ENCODE data around the gene GLCCI1.

The GLCCI1 gene

GRCh38 chr7:7964250-7964649, 4.3 kb upstream of the GLCCI1 start:
- no peak for DNase-seq

- no peak for DNase-seq
Observed at GRCh38 chr7:7964691-7965090, 3.9 kb upstream of the GLCCI1 start.

DNA sequence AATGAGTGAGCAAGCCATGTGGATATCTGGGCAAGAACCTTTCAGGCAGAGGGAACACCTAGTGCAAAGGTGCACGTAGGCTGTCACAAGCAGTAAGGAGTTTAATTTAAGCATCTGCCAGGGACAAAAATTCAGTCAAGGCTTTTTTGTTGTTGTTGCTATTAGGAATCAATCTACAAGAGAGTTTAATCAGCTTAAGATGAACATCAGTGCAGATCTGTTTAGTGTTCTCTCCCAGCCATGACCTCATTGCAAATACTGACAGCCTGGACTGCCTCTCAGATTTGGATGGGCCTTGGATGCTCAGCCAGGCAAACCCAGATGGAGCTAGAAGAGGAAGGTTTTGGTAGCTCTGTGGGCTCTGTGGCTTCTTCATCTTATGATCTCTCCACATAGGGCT, 3.3 kb upstream of the GLCCI1 start:
- no peak for DNase-seq

- DNase-seq: no peak
Observed at GRCh38 chr7:7966141-7966734, 2.4 kb upstream of the GLCCI1 start.

- DNase-seq: no peak
Observed at GRCh38 chr7:7967886-7968543, 581 bp upstream of the GLCCI1 start.

DNA sequence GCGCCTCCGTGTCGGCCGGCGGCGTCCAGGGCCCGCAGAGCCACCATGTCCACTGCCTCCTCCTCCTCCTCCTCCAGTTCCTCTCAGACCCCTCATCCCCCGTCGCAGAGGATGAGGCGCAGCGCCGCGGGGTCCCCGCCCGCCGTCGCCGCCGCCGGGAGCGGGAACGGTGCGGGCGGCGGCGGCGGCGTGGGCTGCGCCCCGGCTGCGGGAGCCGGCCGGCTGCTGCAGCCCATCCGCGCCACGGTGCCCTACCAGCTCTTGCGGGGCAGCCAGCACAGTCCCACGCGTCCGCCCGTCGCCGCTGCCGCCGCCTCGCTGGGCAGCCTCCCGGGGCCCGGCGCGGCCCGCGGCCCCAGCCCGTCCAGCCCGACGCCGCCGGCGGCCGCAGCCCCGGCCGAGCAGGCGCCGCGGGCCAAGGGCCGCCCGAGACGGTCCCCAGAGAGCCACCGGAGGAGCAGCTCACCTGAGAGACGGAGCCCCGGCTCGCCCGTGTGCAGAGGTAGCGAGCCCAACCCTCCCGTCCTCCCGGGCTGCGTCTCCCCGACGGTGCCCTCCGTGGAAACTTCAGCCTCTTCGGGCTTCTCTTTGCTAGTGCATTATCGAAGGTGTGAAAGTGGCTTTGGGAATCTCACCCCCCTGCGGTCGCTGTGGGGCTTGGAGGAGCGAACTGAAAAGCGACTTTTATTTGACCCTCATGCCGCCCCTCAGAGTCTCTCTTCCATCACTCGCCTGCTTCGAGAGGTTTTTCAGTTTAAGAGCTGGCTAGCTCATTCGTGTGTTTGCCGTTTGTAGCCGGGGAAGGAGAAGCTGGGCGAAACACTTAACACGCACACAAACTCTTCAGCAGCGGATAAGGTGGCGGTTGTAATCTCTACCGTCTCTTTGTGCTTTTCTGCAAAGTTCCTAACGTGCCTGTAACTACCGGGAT, 975 bp downstream of the GLCCI1 start:
- DNase-seq: peak; percentile 86

GRCh38 chr7:7970237-7970530, 1.6 kb downstream of the GLCCI1 start:
- DNase-seq: peak; percentile 86

GRCh38 chr7:7970531-7971307, 2.1 kb downstream of the GLCCI1 start:
- peak; percentile 55 for DNase-seq

- no peak for DNase-seq
Observed at GRCh38 chr7:7971308-7972040, 2.9 kb downstream of the GLCCI1 start.

DNA sequence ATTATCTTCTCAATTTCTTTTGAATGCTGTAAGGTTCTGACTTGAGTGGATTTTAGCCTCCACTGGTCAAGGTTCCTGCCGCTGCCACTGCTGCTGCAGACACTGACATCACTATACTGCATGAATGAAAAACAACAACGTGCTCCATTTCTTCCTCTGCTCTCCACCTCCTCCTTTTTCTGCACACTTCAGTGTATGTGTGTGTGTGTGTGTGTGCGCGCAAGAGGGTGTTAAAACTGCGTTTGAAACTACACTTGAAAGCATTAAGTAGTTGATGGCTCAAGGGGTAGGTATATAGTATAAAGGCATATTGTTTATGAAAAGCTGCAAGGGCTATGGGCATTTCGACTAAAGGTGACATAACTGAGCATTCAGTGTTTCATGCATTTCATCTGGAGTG, 3.5 kb downstream of the GLCCI1 start:
- peak; percentile 51 for DNase-seq

DNA sequence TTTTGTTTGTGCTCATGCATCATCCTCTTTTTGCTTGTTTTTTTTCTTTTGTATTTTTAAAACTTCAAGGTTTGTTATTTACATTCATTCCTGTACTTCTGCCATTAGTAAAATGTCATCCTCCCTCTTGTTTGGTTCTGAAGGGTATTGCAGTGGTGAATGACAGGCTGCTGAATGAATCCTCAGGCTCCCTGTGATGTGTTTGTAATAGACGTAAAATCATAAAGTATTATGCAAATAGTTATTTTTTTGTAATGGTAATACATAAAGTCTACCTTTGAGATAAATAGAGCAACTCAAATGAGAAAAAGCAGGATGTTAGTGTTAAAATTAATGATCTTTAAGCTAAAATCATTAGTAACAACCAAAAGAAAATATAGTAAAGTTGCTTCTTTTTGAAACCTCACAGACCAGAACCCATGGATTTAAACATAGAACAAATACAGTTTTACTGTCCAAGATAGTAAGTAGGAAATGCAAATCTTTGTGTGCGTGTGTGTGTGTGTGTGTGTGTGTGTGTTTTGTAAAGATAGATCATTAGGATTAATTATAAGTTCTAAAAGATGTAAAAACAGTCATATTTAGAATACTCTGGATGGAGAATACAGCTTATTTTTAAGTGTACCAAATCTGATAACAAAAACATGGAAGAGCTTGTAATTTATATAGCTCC, 4.5 kb downstream of the GLCCI1 start:
- no peak for DNase-seq

GRCh38 chr7:7976677-7977076, 8.1 kb downstream of the GLCCI1 start:
- DNase-seq: no peak

- DNase-seq: no peak
Observed at GRCh38 chr7:7977774-7978173, 9.2 kb downstream of the GLCCI1 start.

- DNase-seq: no peak
Observed at GRCh38 chr7:7978860-7979259, 10.3 kb downstream of the GLCCI1 start.

DNA sequence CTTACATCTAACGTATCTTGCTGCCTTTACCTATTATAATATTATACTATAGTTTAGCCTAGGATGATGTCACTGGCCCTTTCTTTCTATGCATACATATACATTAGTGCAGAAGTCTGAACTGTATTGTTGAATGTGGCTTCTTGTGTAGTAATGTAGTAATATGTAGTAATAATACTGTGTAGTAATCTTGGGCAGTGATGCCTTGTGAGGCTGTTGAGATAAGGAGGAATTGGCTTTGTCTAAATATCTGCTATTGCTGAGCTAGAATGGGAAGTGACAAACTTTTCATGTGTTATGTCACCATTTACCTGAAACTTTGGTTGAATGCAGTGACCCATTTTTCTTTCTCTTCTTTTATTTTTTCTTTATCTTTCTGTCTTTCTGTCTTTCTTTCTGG, 11.0 kb downstream of the GLCCI1 start:
- DNase-seq: no peak

- no peak for DNase-seq
Observed at GRCh38 chr7:7980134-7980533, 11.5 kb downstream of the GLCCI1 start.

DNA sequence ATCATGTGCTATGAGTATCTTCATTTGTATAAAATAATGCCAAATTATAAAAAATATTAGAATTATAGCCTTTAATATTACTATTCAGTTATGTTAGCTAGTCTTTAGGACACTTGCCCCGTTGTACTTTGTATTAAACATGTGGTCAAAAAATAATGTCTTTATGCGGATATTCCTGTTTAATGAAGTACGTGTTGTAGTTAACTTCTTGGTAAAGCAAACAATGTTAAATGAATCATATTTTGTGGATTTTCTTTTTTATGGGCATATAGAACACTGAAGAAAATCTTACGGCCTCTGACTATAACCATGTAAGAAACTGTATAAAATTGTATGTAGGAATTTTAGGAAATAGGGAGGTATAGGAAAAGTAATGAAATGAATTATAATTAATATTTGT, 14.3 kb downstream of the GLCCI1 start:
- no peak for DNase-seq

DNA sequence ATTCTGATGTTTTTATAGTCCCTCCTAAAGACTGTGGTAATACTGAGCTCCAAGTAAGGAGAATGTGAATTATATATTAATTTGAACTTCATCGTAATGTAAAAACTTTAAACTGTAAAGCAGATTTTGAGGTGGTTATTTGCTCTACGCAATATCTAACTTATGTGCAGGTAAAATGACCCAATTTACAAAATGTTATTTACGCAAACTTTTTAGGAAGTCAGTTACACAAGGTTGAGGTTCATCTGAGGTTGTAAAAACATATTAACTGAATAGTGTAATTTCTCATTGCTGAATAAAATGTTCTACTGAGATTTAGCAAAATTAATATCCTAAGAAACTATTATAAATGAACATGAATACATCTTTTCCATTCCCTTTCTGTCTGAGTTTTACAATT, 15.8 kb downstream of the GLCCI1 start:
- no peak for DNase-seq

GRCh38 chr7:7988706-7989105, 20.1 kb downstream of the GLCCI1 start:
- DNase-seq: no peak

DNA sequence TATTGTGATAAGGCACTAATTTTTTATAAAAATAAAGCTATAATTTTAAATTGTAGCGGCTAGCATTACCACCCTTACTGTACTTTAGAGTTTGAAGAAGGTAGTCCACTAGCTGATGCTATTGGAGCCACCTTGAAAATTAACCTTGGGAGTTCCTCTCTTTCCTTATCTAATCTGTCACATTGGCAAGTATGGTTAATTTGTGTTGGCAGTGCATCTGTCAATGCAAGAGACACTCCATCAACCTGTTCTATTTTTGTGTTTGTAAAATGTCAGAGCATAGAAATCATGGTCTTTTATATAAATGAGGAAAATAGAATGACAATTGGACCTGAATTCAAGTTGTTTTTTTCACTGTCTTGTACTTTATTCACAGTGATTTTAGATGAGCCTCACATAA, 20.5 kb downstream of the GLCCI1 start:
- DNase-seq: no peak

DNA sequence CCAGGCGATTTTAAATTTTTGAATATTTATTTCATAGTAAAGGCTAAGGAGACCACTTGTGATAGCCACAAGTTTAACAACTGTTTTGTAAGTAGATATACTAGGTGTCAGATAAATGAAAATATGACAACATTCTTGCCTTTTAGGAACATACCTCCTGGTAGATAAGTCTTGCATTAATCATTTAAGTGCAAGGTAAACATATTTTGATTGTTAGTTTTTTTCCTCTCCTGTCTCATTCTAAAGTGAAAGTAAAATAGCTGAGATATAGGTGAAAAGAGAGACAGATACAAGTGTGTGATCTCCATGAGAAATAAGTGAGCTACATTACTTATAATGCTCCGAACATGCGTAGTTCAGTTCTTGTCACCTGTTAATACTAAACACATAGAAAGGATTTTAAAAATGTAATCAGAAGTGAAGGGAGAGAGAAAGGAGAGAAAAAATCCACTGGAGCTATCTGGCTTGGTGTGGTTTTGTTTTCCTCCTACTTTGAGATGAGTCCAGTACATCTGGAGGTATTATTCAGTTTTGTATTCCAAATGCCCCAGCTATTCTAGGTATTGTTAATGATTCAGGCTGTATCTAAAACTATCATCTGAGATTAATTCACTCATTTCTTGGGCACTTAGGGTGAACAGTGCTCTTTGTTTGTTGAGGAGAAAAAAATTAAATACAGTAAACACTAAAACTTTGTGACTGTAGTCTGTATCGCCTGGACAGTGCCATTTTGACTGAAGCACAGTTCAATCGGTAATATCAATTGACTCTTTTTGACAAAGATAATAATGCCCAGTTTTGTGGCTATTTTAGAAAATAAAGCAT, 21.2 kb downstream of the GLCCI1 start:
- DNase-seq: no peak

Data from NCI-H1092 treated with DMSO at 0.1 percent for 48 hours (cell line).